Islet precursor cell (in vitro differentiated cells): Measurements from ENCODE around the gene GPR39.

ENCODE experiments used
- DNase-seq: peaks from one replicate; pipeline ENCODE4 v3.0.0-alpha.2; 2018

Gene GPR39

DNA sequence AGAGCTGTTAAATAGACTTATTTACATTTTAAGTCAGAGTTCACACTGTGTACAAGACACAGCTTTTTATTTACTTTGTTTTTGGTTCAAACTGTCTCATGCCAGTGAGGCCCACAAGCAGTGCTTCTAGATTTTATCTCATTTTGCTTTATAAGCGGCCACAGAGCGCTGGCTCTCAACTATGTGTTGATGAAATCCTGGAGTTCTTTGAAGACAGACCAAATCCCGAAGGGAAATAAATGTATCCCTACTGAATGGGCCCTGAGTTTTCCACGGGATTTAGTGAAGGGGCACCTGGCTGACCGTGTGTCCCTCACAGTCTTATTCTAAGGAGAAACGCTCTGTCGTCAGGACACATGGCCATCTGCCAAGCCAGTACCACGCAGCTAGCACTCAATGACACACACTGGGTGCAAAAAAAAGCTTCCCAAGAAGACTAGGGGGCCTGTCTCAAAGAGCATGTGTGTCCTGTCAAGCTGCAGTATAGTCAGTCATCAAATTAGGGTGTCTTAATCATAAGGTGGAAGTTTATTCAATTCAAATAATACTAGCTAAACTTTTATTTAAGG lies 230.0 kb downstream of the GPR39 start:
- no peak for DNase-seq

DNA sequence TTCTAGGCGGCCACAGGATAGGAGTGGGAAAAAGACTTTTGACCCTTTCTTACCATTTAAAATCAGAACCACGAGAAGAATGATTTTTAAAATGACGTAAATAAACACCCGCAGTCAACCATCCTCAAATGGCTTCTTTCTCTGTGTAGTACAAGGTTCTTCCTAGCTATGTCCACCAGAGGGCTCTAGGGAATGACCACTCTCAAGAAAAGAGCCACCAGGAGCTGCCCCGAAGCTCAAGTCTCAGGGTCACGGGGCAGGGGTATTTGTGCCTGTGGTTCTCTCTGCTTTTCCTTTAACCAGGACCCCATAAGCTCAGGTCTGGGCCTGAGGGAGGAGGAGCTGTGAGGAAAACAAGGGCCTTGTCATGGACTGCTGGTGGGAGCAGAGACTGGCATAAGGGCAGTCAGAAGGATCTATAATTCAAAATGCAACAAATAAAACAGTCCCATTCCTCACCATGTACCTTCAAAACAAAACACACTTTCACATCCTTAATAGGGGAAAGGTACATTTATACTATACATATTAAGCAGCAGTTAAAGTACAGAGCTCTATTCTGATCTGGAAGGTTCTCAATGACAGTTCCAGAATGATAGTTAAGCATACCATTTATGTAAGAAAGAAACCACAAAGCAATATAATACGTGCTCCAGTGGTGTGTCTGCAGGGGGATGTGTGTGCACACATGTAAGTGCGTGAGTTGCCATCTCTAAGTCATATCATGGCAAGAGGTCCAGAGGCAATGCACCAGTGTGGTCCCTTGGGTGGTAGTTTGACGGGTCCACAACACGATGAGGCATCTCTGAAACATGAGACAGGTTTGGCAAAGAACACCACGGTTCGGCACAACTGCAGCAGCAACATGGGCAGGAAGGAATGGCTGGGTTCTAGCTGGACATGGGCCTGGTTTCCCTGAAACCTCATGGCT lies 234.8 kb downstream of the GPR39 start:
- peak; percentile 70 for DNase-seq

DNA sequence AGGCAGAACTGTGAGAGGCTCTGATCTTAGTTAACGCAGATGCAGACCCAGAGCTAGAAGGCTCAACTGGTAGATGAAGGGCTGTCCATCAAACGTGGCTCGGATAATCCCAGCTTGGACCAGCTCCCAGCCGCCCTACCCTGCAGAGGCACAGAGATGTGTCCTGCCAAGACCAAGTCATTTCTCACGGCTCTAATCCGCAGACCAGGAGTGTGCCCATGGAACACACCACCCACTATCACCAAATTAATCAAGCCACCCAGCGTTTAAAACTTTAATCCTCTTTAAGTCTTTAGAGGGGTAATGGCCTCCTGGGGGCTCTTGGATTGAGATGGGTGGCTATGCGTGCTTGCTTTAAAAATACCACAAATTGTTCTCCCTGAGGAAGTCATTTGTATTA lies 235.9 kb downstream of the GPR39 start:
- no peak for DNase-seq

DNA sequence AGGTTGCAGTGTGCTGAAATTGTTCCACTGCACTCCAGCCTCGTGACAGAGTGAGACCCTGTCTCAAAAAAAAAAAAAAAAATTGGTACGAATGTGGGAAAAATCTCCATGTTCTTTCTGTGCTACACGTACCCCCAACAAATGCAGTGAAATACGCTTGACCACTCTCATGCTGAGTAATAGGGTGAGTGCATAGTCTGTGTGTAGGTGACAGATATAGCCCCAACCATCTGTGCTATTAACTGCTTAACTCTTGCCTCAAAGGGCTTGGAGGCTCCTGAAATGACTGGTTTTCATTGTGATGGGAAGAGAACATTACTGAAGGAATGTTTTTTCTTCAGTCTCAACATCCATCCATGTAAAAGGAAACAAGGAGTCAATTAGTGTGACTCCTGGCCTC lies 237.7 kb downstream of the GPR39 start:
- DNase-seq: no peak

DNA sequence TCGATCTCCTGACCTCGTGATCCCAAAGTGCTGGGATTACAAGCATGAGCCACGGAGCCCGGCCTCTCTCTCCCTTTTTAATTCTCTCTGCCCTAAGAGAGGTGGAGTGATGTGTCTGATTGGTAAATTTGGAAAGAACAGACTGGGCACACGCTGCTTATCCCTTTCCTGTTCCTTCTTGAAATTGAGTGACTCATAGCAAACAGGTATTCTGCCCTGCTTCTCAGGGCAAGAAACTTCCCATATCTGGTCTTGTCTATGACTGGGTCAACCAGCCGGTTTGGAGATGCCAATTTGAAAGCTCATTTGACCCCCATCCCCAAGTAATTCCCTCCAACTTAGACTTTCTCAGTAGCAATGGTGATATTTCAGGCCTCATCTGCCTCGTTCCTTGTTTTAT lies 238.4 kb downstream of the GPR39 start:
- DNase-seq: no peak

DNA sequence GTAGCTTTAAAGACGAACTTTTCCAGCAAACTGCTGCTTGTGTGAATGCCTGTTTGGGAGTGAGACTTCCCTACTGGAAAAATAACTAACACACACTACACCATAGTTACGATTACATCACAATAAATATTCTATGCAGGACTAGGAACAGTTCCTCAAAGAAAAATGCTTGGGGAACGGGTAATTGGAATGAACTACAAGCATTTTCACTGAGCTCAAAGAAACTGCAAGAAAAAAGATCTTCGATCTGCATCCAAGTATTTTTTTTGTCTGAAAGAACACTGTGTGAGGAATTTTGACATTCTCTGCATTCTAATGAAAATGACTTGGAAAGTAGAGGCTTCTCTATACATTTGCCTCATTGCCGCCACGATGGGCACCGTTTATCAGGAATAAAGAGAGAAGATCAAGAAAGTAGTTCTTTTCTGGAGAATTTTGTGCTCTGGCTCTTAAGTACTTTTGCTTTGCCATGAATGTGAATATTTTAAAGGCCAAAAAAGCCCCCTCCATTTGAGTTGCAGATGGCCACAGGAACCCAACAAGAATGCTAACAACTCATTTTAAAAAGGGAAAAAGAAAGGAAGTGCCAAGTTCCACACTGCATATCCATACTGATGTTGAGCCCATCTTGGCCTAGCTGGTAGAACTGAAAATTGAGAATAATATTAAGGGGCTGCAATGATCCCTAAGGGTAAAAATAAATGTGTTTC lies 239.8 kb downstream of the GPR39 start:
- DNase-seq: no peak

DNA sequence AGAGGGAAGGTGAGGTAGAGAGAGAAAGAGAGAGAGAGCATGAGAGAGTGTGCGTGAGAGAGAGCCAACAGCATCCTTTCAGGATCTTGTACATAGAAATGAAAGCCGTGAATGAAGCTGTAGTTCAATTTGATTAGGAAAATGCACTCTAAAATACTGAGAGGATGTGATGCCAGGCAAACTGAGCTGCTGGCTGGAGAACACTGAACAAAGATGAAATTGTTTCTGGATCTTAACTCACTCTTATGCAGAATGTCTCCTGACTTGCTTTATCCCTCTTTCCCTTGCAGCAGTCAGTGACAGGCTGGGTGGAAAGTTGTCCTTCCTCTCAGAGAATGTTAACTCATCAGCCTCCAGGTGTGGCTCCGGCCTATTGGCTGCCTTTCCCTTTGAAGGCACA lies 242.7 kb downstream of the GPR39 start:
- no peak for DNase-seq

DNA sequence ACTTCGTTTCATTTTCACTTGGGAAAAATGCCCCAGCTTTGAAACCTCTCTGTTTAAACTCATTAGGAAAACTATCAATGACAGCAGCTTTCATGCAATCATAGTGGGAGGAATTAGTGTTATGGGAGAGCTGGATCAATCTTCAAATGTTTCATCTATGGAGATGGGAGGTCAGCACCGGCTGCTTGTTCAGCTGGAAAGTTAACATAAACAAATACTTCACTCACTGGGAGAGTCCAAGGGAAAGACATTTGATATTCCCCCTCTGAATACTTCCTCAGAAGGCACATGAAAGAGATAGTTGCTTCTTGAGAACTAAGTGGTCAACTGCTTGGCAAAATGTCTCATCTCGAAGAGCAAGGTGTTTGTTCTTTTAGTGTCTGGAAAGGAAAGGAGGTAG lies 246.1 kb downstream of the GPR39 start:
- no peak for DNase-seq

DNA sequence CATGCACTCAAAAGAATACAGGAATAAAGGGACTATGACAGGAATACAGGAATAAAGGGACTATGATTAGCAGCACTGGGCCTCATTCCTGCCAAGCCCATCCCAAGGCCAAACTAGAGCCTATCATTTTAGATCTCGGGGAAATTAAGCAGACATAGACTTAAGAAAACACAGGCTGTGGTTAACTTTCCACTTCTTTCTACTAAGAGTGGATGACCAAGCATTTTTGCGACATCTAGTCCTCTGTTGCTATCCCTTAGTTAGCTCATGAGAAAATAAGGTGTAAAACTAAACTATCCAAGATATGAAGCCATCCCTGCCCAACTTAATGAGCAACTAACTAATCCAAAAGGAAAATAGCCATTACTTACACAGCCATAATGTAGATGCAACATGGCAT lies 247.5 kb downstream of the GPR39 start:
- DNase-seq: no peak

DNA sequence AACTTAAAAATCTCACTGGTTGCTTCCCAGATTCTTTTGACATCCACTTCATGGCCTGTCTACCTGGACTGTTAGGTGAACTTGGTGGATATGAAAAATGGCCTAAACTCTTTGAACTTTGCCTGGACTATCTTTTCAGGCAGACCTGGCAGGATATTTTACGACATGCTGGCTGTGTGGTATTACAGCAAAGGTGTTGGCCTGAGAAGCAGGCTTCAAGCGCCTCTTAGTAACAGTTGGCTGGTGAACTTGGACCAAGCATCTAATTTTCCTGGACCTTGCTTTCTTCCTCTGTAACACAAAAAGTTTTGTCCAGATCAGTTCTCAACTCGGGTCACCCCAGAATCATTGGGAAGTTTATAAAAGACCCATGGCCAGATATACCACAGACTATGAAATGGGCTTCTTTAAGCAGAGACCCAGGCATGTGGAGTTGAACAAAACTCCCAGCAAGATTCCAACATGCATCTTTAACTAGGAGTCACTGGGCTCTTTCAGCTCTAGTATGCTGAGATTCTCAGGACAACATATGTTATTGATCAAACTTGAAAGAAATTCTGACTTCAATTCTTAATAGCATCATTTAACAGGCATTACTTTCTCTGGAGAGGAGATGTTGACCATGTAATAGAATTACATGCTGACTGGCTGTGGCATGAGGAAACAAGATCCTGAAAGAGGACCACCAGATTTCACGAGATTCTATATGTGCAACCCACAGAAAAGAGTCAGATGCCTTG lies 249.0 kb downstream of the GPR39 start:
- DNase-seq: no peak

DNA sequence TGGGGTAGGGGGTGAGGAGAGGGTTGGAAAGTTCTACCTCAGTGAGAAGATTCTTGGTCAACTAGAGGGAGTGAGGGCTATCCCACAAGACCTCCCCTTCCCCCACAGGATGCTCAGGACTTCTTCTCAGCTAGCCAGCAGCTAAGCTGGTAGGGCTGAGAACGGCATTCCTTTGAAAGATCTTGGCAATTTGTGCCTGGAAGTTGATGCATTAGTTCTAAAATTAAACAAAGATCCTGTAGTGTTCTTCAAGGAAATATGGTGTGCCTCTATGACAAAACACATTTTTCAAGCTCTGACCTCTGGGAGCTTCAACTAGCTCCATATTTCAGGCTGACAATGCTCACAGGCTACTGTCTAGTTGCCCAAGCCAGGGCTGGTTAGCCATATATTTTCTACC lies 251.1 kb downstream of the GPR39 start:
- DNase-seq: no peak

DNA sequence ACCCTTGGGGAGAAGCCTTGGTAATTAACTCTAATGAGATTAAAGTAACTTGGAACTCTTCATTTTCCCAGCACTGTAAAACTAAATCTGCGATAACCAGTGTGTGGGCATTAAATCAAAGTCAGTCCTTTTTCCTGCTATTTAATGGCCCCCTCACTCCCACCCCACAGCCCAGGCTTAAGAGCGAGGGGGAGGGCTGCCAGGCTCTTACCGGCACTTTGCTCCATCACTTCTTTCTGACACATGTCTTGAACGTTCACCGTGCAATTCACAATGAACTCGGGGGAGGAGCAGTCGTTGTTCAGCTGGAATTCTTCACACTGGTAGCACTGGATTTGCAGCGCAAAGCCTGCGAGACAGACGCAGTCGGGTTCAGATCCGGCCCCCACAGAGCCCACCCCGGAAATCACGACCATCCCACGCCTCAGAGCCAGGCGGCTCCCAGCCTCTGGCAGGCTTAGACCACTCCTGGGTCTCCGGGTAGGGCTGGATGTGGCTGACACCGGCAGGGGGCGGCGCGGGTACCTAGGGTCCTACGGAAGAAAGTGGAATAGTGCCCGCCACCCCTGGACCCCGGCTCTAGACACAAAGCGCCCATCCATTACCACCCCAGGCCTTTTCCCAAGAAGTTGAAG lies 251.7 kb downstream of the GPR39 start:
- peak; percentile 85 for DNase-seq

DNA sequence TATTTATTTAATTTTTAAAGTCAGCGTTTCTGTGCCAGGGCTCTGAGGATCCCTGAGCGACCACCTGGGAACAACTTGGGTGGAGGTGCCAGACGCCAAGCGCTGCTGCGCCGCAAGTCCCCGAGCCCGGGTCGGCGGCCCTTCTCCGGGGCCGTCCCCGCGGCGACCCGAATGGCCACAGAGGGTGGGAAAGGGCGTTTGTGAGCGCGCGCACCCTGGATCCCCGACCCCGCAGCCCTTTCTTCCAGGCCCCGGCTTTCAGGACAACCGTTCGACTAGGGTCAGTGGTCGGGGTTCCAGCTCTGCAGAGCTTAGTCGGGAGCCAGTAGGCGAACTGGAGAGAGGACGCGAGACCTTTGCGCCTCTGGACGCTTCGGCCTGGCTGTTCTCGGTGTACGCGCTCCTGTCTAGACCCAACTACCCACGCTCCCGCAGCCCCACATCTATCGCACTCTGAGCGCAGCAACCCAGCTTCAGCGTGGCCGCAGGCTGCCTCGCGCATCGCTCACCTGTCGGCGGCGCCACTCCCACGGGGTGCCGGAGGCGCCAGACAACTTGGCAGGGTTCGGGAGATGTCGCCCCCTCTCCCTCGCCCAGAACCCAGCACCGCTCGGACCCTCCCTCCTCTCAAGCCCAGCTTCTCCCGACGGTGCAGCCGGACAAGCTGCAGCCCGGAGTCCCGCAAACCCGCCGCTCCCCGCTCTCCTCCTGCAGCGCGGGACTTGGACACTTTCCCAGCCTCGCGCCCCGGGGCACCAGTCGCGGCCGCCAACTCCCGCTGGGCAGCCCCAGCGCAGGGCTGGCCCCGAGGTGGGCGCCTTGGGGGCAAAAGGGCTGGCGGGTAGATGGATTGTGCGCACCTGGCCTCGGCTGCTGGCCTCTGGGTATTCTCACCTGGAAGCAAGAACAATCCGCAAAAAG lies 252.6 kb downstream of the GPR39 start:
- DNase-seq: peak; percentile 71

DNA sequence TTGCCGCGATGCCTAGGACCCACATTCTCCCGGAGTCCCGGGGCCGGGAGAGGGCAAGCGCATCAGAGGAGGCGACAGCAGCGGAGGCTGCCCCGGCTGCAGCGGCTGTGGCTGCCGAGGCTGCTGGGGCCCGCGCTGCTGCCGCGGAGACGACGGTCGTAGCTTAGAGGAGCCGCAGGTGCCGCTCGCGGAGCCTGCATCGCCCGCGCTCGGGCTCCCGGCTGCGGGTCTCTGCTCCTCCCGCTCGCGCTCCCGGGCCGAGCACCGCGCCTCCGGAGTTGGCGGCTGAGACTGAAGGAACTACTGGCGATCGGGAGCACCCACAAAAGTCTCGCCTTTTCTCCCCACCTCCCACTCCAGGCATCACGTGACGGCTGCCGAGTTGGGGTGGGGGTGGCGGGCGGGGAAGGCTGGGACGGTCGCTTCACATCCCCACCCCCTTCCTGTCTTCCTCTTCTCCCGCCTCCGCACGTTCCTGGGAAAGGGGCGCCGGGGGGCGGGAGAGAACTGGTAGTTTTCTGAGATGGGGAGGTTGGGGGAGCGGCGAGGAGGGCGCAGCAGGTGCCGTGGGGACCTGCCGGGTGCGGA lies 253.4 kb downstream of the GPR39 start, which contains the start of gene LYPD1:
Gene LYPD1 (minus strand): TSS at position 298 of the 588 bp plus-strand sequence. CDS start 273 bp downstream, at position 25.
- DNase-seq: peak; percentile 71

DNA sequence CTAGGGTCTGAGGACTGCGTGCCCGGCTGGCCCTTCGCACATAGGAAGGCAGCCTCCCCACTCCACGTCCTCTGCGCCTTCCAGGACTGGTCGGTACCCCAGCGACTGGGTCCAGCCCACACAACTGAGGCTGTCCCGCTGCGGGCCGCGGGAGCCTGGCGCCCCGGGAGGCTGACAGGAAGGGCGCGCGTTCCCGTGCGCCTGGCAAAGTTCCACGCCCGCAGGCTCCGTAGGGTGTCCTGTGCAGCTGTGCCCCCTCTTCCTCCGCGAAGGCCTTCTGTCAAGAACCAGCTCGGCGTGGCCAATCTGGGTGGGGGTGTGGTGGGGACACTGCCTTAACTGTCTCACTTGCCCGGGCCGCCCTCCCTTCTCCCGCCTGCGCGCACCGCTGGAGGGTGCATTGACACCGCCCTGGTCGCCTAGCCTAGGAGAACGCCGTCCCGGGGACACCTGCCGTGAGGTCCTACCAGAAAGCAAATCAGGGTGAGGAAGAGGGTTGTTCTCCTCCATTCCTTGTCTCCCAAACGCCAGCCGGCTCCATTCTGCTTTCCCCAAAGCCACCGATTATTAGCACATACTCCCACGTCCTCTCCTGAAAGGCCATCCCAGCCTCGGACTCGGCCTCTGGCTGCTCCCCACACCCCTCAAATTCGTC lies 254.0 kb downstream of the GPR39 start:
- DNase-seq: peak; percentile 71

DNA sequence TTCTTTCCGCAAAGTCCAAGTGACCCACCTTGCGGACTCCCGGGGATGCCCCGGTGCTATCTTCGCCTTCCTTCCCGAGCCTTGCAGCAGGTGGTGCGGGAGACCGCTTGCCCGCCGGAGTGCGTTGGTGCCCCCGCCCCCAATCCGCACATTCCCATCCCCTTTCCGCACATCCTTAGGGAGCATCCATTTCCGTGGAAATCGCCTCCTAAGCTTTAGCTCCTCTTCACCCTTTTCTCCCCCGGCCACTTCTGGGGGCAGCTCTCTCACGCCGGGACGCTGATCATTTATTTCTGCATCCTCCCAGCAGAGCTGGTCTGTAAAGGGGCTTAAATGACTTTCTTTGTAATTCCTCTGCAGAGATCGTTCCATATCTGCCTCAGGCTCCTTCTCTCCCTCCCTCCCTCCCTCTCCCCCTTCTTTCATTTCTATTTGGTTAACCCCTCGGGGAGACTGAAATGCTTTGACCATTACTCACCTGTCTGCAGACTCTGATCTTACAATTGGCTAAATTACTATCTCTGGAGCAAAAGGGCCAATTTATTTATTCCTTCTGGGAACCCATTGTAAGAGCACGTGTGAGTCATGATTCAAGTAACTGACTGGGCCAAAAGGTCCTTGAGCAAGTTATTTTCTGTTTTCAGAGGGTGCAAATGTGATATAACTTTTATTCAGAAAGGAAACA lies 254.7 kb downstream of the GPR39 start:
- DNase-seq: peak; percentile 88

DNA sequence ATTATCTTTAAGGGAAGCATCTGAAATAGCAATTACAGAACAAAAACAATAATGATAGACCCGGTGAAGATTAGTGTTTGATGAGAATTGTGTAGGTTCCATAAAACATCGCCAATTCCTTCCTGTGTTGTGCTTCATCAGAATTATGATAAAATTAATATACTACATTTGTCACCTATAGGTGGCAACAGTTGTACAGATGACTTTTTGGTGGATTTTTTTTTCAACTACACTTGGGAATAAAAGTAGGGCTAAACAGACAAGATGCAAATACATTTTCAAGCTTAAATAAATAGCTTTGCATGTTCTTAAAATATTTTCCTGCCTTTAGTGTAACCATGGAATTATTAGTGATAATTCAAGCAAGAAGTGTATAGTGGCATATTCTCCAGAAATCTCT lies 260.4 kb downstream of the GPR39 start:
- DNase-seq: no peak

DNA sequence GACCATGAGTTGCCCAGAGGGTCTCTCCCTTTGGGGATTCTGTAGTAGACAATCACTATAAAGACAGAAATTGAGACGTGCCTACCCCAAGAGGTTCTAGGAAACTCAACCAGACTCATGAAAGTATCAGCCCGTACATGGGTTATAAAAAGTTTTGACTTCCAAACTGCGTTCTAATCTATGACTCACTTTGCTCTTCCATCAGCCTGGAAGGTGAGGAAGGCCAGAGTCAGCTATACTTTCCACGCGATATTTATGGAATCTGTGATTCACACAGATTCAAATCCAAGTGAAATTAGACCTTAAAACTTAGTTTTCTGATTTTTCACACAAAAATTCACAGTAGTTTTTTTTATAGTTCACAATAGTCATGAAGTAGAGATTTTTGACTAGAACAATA lies 261.1 kb downstream of the GPR39 start:
- DNase-seq: no peak

DNA sequence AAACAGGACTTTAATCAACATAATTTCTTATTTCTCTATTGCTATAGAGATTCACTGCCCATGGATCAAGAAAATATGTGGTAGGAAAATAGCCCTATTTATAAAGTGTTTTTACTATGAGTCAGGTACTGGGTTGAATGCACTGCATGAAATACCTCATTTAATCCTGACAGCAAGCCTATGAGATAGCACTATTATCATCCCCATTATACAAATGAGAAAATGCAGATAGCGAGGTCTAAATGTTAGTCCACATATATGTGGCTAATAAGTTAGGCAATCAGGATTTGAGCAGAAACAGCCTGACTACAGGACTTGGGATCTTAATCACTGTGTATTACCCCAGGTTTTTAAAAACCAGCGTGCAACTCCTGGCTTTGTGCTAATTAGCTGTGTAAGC lies 261.9 kb downstream of the GPR39 start:
- DNase-seq: no peak

DNA sequence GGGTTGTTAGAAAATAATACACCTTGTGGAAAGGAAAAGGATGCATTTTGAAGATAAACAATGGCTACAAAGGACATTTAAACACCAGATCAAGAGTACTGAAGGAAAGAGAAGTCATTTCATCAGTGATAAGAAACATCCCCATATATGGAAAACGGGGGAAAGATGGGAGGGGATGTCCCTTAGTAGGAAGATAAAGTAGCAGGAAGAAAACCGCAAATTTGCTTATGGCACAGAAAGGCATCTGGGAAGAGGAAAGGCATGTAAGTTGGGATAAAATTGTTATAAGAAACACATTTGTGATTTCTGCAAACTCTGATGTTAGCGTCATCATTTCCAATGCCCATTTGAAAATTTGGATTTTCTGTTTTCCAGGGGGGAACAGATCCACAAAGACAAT lies 263.9 kb downstream of the GPR39 start:
- DNase-seq: no peak
